ENCODE measurements around the gene CDC42EP2.
A peak's percentile ranks its signal among the peaks of the same experiment; 100 is the strongest.

Gene CDC42EP2

GRCh38 chr11:65355013-65355775 is 40.5 kb downstream of the CDC42EP2 start:
- DNase-seq (ENCODE audit: low spot score) (peak; percentile 60), FAIRE-seq (no peak)

- no peak for DNase-seq (ENCODE audit: low spot score)
- no peak for FAIRE-seq
Measured at GRCh38 chr11:65355776-65356393, 41.2 kb downstream of the CDC42EP2 start.

- FAIRE-seq (no peak), DNase-seq (ENCODE audit: low spot score) (no peak)
Measured at GRCh38 chr11:65356394-65356972, 41.8 kb downstream of the CDC42EP2 start.

GRCh38 chr11:65357856-65358356 is 43.2 kb downstream of the CDC42EP2 start:
- DNase-seq (ENCODE audit: low spot score) (no peak), FAIRE-seq (peak; percentile 30)

GRCh38 chr11:65362320-65362931 is 47.8 kb downstream of the CDC42EP2 start:
- DNase-seq (ENCODE audit: low spot score) = no peak
- FAIRE-seq = no peak

GRCh38 chr11:65362966-65363365 is 48.3 kb downstream of the CDC42EP2 start:
- FAIRE-seq = no peak

GRCh38 chr11:65363770-65364169 is 49.1 kb downstream of the CDC42EP2 start:
- DNase-seq (ENCODE audit: low spot score) (no peak), FAIRE-seq (no peak)

More at GRCh38 chr11:65362966-65363365, 48.3 kb downstream of the CDC42EP2 start:
- DNase-seq (ENCODE audit: low spot score) = no peak

GRCh38 chr11:65366340-65366773 is 51.7 kb downstream of the CDC42EP2 start:
- FAIRE-seq = no peak
- peak; percentile 77 for DNase-seq (ENCODE audit: low spot score)

GRCh38 chr11:65370659-65371049 is 56.0 kb downstream of the CDC42EP2 start:
- DNase-seq (ENCODE audit: low spot score) (no peak), FAIRE-seq (no peak)

Measured in urothelium cell line (cell line).